PC-9 (cell line): Measurements from ENCODE around the gene MDM4. TPM values are rescaled to one million over a fixed set of nuclear protein-coding genes. Genes with fewer than 3 reads are reported as not detected.

ENCODE experiments used
- BruUV-seq: library from RNA; stranded (reverse); fragments of 400-500 nt; replicated peaks from 2 replicates; lab custom pipeline; 2021; lab: Mats Ljungman, UMichigan
- CTCF ChIA-PET: fragments of 300-600 bp; sonication (Branson Sonifier 250); formaldehyde crosslinking; loops from one replicate; lab custom pipeline; 2022; ENCODE audit warnings: antibody characterized with exemption; lab: Charles Lee
- POLR2A ChIA-PET: fragments of 300-600 bp; sonication (Branson Sonifier 250); formaldehyde crosslinking; loops from one replicate; lab custom pipeline; 2022; ENCODE audit warnings: antibody characterized with exemption; ENCODE audit not compliant: unreplicated experiment; lab: Charles Lee
- DNase-seq, 2 experiments: peaks; one replicate each; pipeline versions ENCODE4 v3.0.0 to v3.0.0-alpha.2; 2015 to 2022; ENCODE audit warnings: mixed read lengths in 1 of 2
- H2AFZ ChIP-seq: fragments of 200-600 bp; sonication (generic); 2 replicates; pipeline ENCODE4 v1.8.1; 2017; ENCODE audit warnings: antibody characterized with exemption
- H3F3A ChIP-seq: fragments of 200-600 bp; sonication (generic); 2 replicates; pipeline ENCODE4 v1.8.1; 2017; ENCODE audit warnings: antibody characterized with exemption, mild to moderate bottlenecking, low read depth; ENCODE audit not compliant: insufficient read depth
- H3K27ac ChIP-seq: fragments of 200-600 bp; sonication (generic); 2 replicates; pipeline ENCODE4 v1.6.1; 2016; ENCODE audit warnings: mixed run types
- H3K27me3 ChIP-seq: fragments of 200-600 bp; sonication (generic); 2 replicates; pipeline ENCODE4 v1.6.1; 2016; ENCODE audit warnings: low read depth, mixed run types; ENCODE audit not compliant: insufficient read depth
- H3K36me3 ChIP-seq: fragments of 200-600 bp; sonication (generic); 2 replicates; pipeline ENCODE4 v1.6.1; 2016; ENCODE audit warnings: low read depth, mixed run types
- H3K4me1 ChIP-seq: fragments of 200-600 bp; sonication (generic); replicated peaks from 2 replicates; pipeline ENCODE4 v1.6.1; 2016; ENCODE audit warnings: mixed run types; ENCODE audit not compliant: insufficient read depth
- H3K4me2 ChIP-seq: fragments of 200-600 bp; sonication (generic); 2 replicates; pipeline ENCODE4 v1.6.1; 2017; ENCODE audit warnings: mixed run types
- H3K4me3 ChIP-seq: fragments of 200-600 bp; sonication (generic); 2 replicates; pipeline ENCODE4 v1.6.1; 2016; ENCODE audit warnings: mixed run types
- H3K79me2 ChIP-seq: fragments of 200-600 bp; sonication (generic); 2 replicates; pipeline ENCODE4 v1.6.1; 2017; ENCODE audit warnings: low read depth, mixed run types
- H3K9me2 ChIP-seq: fragments of 200-600 bp; sonication (generic); 2 replicates; pipeline ENCODE4 v1.8.1; 2017; ENCODE audit warnings: mild to moderate bottlenecking; ENCODE audit not compliant: insufficient read depth
- H3K9me3 ChIP-seq: fragments of 200-600 bp; sonication (generic); 2 replicates; pipeline ENCODE4 v1.8.1; 2016; ENCODE audit warnings: low read depth; ENCODE audit not compliant: insufficient read depth
- H4K20me1 ChIP-seq: fragments of 200-600 bp; sonication (generic); 2 replicates; pipeline ENCODE4 v1.8.1; 2017; ENCODE audit not compliant: insufficient read depth
- CTCF ChIP-seq: fragments of 200-600 bp; sonication (generic); conservative IDR thresholded peaks from 2 replicates; pipeline ENCODE4 v1.6.1; 2017; ENCODE audit warnings: mixed run types, antibody characterized with exemption, mild to moderate bottlenecking, moderate library complexity
- EZH2 ChIP-seq: fragments of 200-600 bp; sonication (generic); IDR thresholded peaks from 2 replicates; pipeline ENCODE4 v1.8.0; 2017; ENCODE audit warnings: antibody characterized with exemption, low read depth
- intact Hi-C: fragments of 100-400 bp; cut with micrococcal nuclease; formaldehyde crosslinking; loops from one replicate; pipeline ENCODE4 v1.10.0; 2022; ENCODE audit not compliant: unreplicated experiment
- total RNA-seq: library from RNA; stranded (reverse); gene quantifications from 2 replicates; pipeline ENCODE4 v1.2.3, GENCODE V29; 2021

The MDM4 gene
- total RNA-seq, 1 experiment from 2014 or later: 69.2 TPM

- ChIA-PET POLR2A (no interaction called here), CTCF (interaction anchor here (0.6 to 3.1 kb wide), 3 partner anchors 48 to 97 kb away, joined by 4 to 10 read pairs (median 4); no protein-coding TSS in a partner anchor)
- no peaks in the 10 kb centered on the region for H3K36me3 ChIP-seq
- H3K79me2 ChIP-seq: peaks cover 36% of the 10 kb centered on the region
- H3K4me2 ChIP-seq: peak overlapping the region; percentile 96
- peaks cover 6% of the 10 kb centered on the region; the same call in 1 of the 2 replicates for H4K20me1 ChIP-seq
- peaks cover 33% of the 10 kb centered on the region for H3F3A ChIP-seq
- DNase-seq: no peak
- BruUV-seq: no TSS peak
- intact Hi-C loops: loop anchor here (2.0 to 10.0 kb wide), 4 partner anchors 17 to 421 kb away; partner anchors contain the start of genes PPP1R15B and SOX13
- H3K27me3 ChIP-seq: no peaks in the 10 kb centered on the region
- peaks cover 29% of the 10 kb centered on the region for H3K4me1 ChIP-seq
- H3K9me2 ChIP-seq: no peaks in the 10 kb centered on the region
- TF ChIP-seq CTCF (no peak), EZH2 (no peak)
- H3K9me3 ChIP-seq: no peaks in the 10 kb centered on the region
- peak overlapping the region; percentile 92; the same call in 1 of the 2 replicates for H3K27ac ChIP-seq
- H2AFZ ChIP-seq: peak overlapping the region; percentile 93; the same call in 1 of the 2 replicates
- H3K4me3 ChIP-seq: peak overlapping the region; percentile 94
Measured at GRCh38 chr1:204495777-204496176, 20.4 kb upstream of the MDM4 start.

GRCh38 chr1:204498981-204499380 lies 17.2 kb upstream of the MDM4 start:
- POLR2A ChIA-PET: no interaction called here
- Histone ChIP-seq H3K79me2 (peaks cover 5% of the 10 kb centered on the region; the same call in 1 of the 2 replicates), H4K20me1 (no peaks in the 10 kb centered on the region), H3K27me3 (no peaks in the 10 kb centered on the region), H3K27ac (no peak overlapping the region), H3K4me1 (peaks cover 27% of the 10 kb centered on the region), H3F3A (peaks cover 22% of the 10 kb centered on the region), H3K4me2 (no peak overlapping the region), H3K4me3 (no peak overlapping the region), H3K36me3 (no peaks in the 10 kb centered on the region), H3K9me2 (no peaks in the 10 kb centered on the region), H3K9me3 (no peaks in the 10 kb centered on the region), H2AFZ (no peak overlapping the region)
- no peak for DNase-seq
- CTCF ChIA-PET: no interaction called here
- TF ChIP-seq EZH2 (no peak), CTCF (no peak)
- BruUV-seq: no TSS peak
- intact Hi-C loops: loop anchor here (10.0 kb wide), 1 partner anchor 424 kb away; the partner anchor contains the start of gene SOX13

- BruUV-seq: no TSS peak
- no peak for DNase-seq
- POLR2A ChIA-PET: no interaction called here
- no peak overlapping the region for H3K27ac ChIP-seq
- H3K4me1 ChIP-seq: peaks cover 33% of the 10 kb centered on the region
- H3K9me2 ChIP-seq: no peaks in the 10 kb centered on the region
- H3K4me3 ChIP-seq: no peak overlapping the region
- H3K79me2 ChIP-seq: peaks cover 5% of the 10 kb centered on the region; the same call in 1 of the 2 replicates
- no peak overlapping the region for H3K4me2 ChIP-seq
- no peaks in the 10 kb centered on the region for H4K20me1 ChIP-seq
- CTCF ChIA-PET: no interaction called here
- TF ChIP-seq EZH2 (no peak), CTCF (no peak)
- H3K27me3 ChIP-seq: no peaks in the 10 kb centered on the region
- no peaks in the 10 kb centered on the region for H3K9me3 ChIP-seq
- no peaks in the 10 kb centered on the region for H3K36me3 ChIP-seq
- intact Hi-C loops: loop anchor here (10.0 kb wide), 1 partner anchor 425 kb away; the partner anchor contains the start of gene SOX13
- no peak overlapping the region for H2AFZ ChIP-seq
- peaks cover 19% of the 10 kb centered on the region for H3F3A ChIP-seq
Measured at GRCh38 chr1:204499511-204500468, 16.4 kb upstream of the MDM4 start.
